Natural killer cell treated with Interleukin-12 subunit alpha and Interleukin-12 subunit beta and Interleukin-15 and Interleukin-18, amount 100 ng/mL, for 72 hours (primary cell): Measurements from ENCODE around the gene NXT2. TPM values are rescaled to one million over a fixed set of nuclear protein-coding genes. Genes with fewer than 3 reads are reported as not detected.
"Not testable (repeated sequence)": the region's sequence is repeated elsewhere in the genome, so short reads cannot be mapped to it uniquely, and the experiment has no call there.

Experiments used
- ATAC-seq, 2 donors: fragments of 150-1000 bp; cut with Tn5 transposase in 1 of 2; sonication (Bioruptor Pico), chemical (Tn5 transposase) in 1 of 2; 2 replicates each; pipeline ENCODE4 v1.10.0; 2021
- DNase-seq: peaks from one replicate; pipeline ENCODE4 v3.0.0; 2022; ENCODE audit warnings: low spot score
- H3K27ac Mint-ChIP-seq, 2 donors: 1 replicate in 1 of 2; 2 replicates in 1 of 2; pipeline ENCODE4 v1.8.0; 2022; ENCODE audit warnings: mixed read lengths in 2 of 2, mild to moderate bottlenecking in 1 of 2, moderate library complexity in 1 of 2
- H3K27me3 Mint-ChIP-seq, 2 donors: 1 replicate in 1 of 2; 2 replicates in 1 of 2; pipeline ENCODE4 v1.8.0; 2022; ENCODE audit warnings: mixed read lengths in 2 of 2
- H3K36me3 Mint-ChIP-seq: one replicate; pipeline ENCODE4 v1.8.0; 2022; ENCODE audit warnings: mixed read lengths
- H3K4me1 Mint-ChIP-seq, 2 donors: 1 replicate in 1 of 2; 2 replicates in 1 of 2; pipeline ENCODE4 v1.8.0; 2022; ENCODE audit warnings: low read depth in 2 of 2, mixed read lengths in 2 of 2, mild to moderate bottlenecking in 1 of 2
- H3K4me3 Mint-ChIP-seq: one replicate; pipeline ENCODE4 v1.8.0; 2022; ENCODE audit warnings: mixed read lengths
- H3K9me3 Mint-ChIP-seq: 2 replicates; pipeline ENCODE4 v1.8.0; 2022; ENCODE audit warnings: mixed read lengths
- total RNA-seq, 2 donors: library from RNA; stranded (reverse); gene quantifications; one replicate each; pipeline ENCODE4 v1.2.3, GENCODE V29; 2022

NXT2 gene
- total RNA-seq, 2 donors from 2014 or later = 7.0 to 11.1 TPM

GRCh38 chrX:109553862-109554261 lies 17.2 kb downstream of the NXT2 start:
- no peaks in the 10 kb centered on the region for H3K4me1 Mint-ChIP-seq

GRCh38 chrX:109576083-109576482 lies 39.4 kb downstream of the NXT2 start:
- not testable (repeated sequence) for H3K4me1 Mint-ChIP-seq, H3K36me3 Mint-ChIP-seq, DNase-seq, H3K9me3 Mint-ChIP-seq, ATAC-seq, H3K27me3 Mint-ChIP-seq, H3K4me3 Mint-ChIP-seq, H3K27ac Mint-ChIP-seq

More at GRCh38 chrX:109553862-109554261, 17.2 kb downstream of the NXT2 start:
- Mint-ChIP-seq H3K4me3 (no peak overlapping the region), H3K27ac (no peak overlapping the region), H3K9me3 (no peaks in the 10 kb centered on the region), H3K36me3 (no peaks in the 10 kb centered on the region), H3K27me3 (peaks cover 0 to 3% of the 10 kb centered on the region in 2 donors)
- DNase-seq (no peak), ATAC-seq (no peak)

GRCh38 chrX:109577055-109577454 lies 40.4 kb downstream of the NXT2 start:
- no peak for DNase-seq
- ATAC-seq = no peak
- no peak overlapping the region for H3K4me3 Mint-ChIP-seq
- no peaks in the 10 kb centered on the region for H3K9me3 Mint-ChIP-seq
- H3K27me3 Mint-ChIP-seq = peaks cover 0 to 13% of the 10 kb centered on the region in 2 donors
- H3K27ac Mint-ChIP-seq = no peak overlapping the region
- no peaks in the 10 kb centered on the region for H3K36me3 Mint-ChIP-seq
- no peaks in the 10 kb centered on the region for H3K4me1 Mint-ChIP-seq

GRCh38 chrX:109578916-109579315 lies 42.3 kb downstream of the NXT2 start:
- DNase-seq (no peak), ATAC-seq (no peak)
- Mint-ChIP-seq H3K9me3 (no peaks in the 10 kb centered on the region), H3K36me3 (no peaks in the 10 kb centered on the region), H3K27me3 (peaks cover 0 to 11% of the 10 kb centered on the region in 2 donors), H3K4me3 (no peak overlapping the region), H3K27ac (no peak overlapping the region), H3K4me1 (no peaks in the 10 kb centered on the region)

GRCh38 chrX:109585488-109585887 lies 48.8 kb downstream of the NXT2 start:
- ATAC-seq (peak in 1 of 2 donors; percentile 52), DNase-seq (no peak)
- Mint-ChIP-seq H3K9me3 (no peaks in the 10 kb centered on the region), H3K27me3 (peaks cover 0 to 14% of the 10 kb centered on the region in 2 donors), H3K4me3 (no peak overlapping the region), H3K36me3 (no peaks in the 10 kb centered on the region), H3K27ac (no peak overlapping the region), H3K4me1 (peaks cover 0 to 3% of the 10 kb centered on the region in 2 donors)

GRCh38 chrX:109590176-109590575 lies 53.5 kb downstream of the NXT2 start:
- Mint-ChIP-seq H3K4me1 (peaks cover 0 to 3% of the 10 kb centered on the region in 2 donors), H3K27me3 (peaks cover 0 to 10% of the 10 kb centered on the region in 2 donors), H3K36me3 (no peaks in the 10 kb centered on the region), H3K9me3 (no peaks in the 10 kb centered on the region), H3K4me3 (no peak overlapping the region), H3K27ac (no peak overlapping the region)
- DNase-seq (no peak), ATAC-seq (no peak)

Other genes starting within 250 kb of the NXT2 start
- gene GUCY2F, start 54.8 kb upstream of the NXT2 start, total RNA-seq = not detected
- 1 to 10 TPM in 1 of 2 donors, under 1 TPM in 1; 0.83 to 1.1 TPM for gene KCNE5, start 88.3 kb downstream of the NXT2 start, total RNA-seq
- gene ACSL4, start 196.4 kb downstream of the NXT2 start, total RNA-seq = 10 to 100 TPM; 60.2 to 79.4 TPM